HepG2 (cell line): ENCODE measurements around the gene KRT40. TPM values are rescaled to one million over a fixed set of nuclear protein-coding genes. Genes with fewer than 3 reads are reported as not detected.
A peak's percentile ranks its signal among the peaks of the same experiment; 100 is the strongest.

Experiments
- E2F2 ChIP-seq: sonication (generic); formaldehyde crosslinking; IDR thresholded peaks from 2 replicates; pipeline ENCODE4 v1.4.0; 2020; ENCODE audit warnings: missing genetic modification reagents, borderline replicate concordance
- FOXP1 ChIP-seq, 2 experiments: fragments of 450-650 bp in 1 of 2; IDR thresholded peaks; 2 replicates each; pipeline ENCODE4 v1.6.1; 2017 to 2018; ENCODE audit warnings: antibody characterized with exemption in 1 of 2
- KDM6A ChIP-seq: IDR thresholded peaks from 2 replicates; pipeline ENCODE4 v1.6.1; 2016; ENCODE audit warnings: low read depth
- MEIS2 ChIP-seq: sonication (generic); formaldehyde crosslinking; IDR thresholded peaks from 2 replicates; pipeline ENCODE4 v1.9.0; 2021; ENCODE audit warnings: mild to moderate bottlenecking, missing genetic modification reagents
- NFYB ChIP-seq: sonication (generic); formaldehyde crosslinking; IDR thresholded peaks from 2 replicates; pipeline ENCODE4 v1.4.0; 2020; ENCODE audit warnings: missing genetic modification reagents
- RERE ChIP-seq: IDR thresholded peaks from 2 replicates; pipeline ENCODE4 v1.6.1; 2016; ENCODE audit warnings: low read depth, missing genetic modification reagents, missing compliant biosample characterization
- REST ChIP-seq, 2 experiments: IDR thresholded peaks; 2 replicates each; pipeline ENCODE4 v1.6.1; 2011 to 2012; ENCODE audit warnings: low read length in 2 of 2, borderline replicate concordance in 1 of 2, low read depth in 1 of 2, mild to moderate bottlenecking in 1 of 2, moderate library complexity in 1 of 2
- SYNCRIP ChIP-seq: fragments of 200-400 bp; formaldehyde crosslinking; IDR thresholded peaks from 2 replicates; pipeline ENCODE4 v1.6.1; 2018; ENCODE audit warnings: mild to moderate bottlenecking, low read depth, low read length; ENCODE audit not compliant: insufficient read depth
- XRCC5 ChIP-seq: fragments of 200-400 bp; formaldehyde crosslinking; optimal IDR thresholded peaks from 2 replicates; pipeline ENCODE3; 2017; ENCODE audit warnings: mild to moderate bottlenecking, low read length
- ZEB1 ChIP-seq: IDR thresholded peaks from 2 replicates; pipeline ENCODE4 v1.6.1; 2012; ENCODE audit warnings: mild to moderate bottlenecking, low read depth, inconsistent platforms; ENCODE audit not compliant: insufficient replicate concordance
- ZNF609 ChIP-seq: sonication (generic); formaldehyde crosslinking; IDR thresholded peaks from 2 replicates; pipeline ENCODE4 v1.4.0; 2020; ENCODE audit warnings: mild to moderate bottlenecking, missing genetic modification reagents, borderline replicate concordance
- polyA plus RNA-seq, 8 experiments: library from polyadenylated mRNA; depleted of rRNA in 3 of 8; stranded (reverse) in 7 of 8; unstranded in 1 of 8; fragments of >200 nt; fragmentation: Illumina TruSeq in 4 of 8; extraction: Trizol in 4 of 8; gene quantifications; 2 replicates each; pipeline versions ENCODE4 v1.2.1 to v1.2.3, GENCODE V29; 2011 to 2016; ENCODE audit warnings: low read depth in 4 of 8, missing spikeins in 1 of 8, mixed read lengths in 1 of 8; ENCODE audit not compliant: insufficient read depth in 1 of 8
- total RNA-seq, 5 experiments: library from RNA; depleted of rRNA; stranded (reverse); fragments of >200 nt; fragmentation: Illumina TruSeq; extraction: Trizol; gene quantifications; 2 replicates each; pipeline ENCODE4 v1.2.3, GENCODE V29; 2016; ENCODE audit warnings: low read depth in 1 of 5

Gene KRT40
- total and polyA plus RNA-seq, 2 of the 13 experiments (the other 11 are each of a cell fraction or from before 2014, with no cell fraction given): not detected

GRCh38 chr17:40958086-40958953 is 25.8 kb downstream of the KRT40 start (continued):
- peak; percentile 78 for TF ChIP-seq ZNF609 (CRISPR knock-in tag)
- peak; percentile 33; the same call in 1 of the 2 replicates for TF ChIP-seq FOXP1 (IDR thresholded peaks at IDR 0.05)
- peak; percentile 96 for TF ChIP-seq FOXP1 (CRISPR knock-in tag; IDR thresholded peaks at IDR 0.05)
- TF ChIP-seq E2F2 (CRISPR knock-in tag): no peak
- TF ChIP-seq RERE (CRISPR knock-in tag): peak; percentile 69; the same call in 1 of the 2 replicates
- TF ChIP-seq SYNCRIP: no peak
- TF ChIP-seq XRCC5: no peak
- 0 out of 4 replicates have a peak, but pooled peaks of 1 of the 2 experiments have one; percentile 27 for TF ChIP-seq REST (IDR thresholded peaks at IDR 0.05; ENCODE audit: borderline replicate concordance in 1 of 2, low read depth in 1 of 2, low read length in 2 of 2)
- TF ChIP-seq ZEB1: peak; percentile 98
- TF ChIP-seq MEIS2: peak; percentile 100
- TF ChIP-seq NFYB: no peak
- peak; percentile 79 for TF ChIP-seq KDM6A (CRISPR knock-in tag)
